HG03196 (cell line): Measurements from ENCODE around the gene MKRN1.
"Not testable (repeated sequence)": the region's sequence is repeated elsewhere in the genome, so short reads cannot be mapped to it uniquely, and the experiment has no call there.

Experiments used
- ATAC-seq: cut with Tn5 transposase; IDR thresholded peaks from one replicate; pipeline ENCODE4 v1.9.1; 2021; ENCODE audit not compliant: unreplicated experiment

Gene MKRN1, protein sequence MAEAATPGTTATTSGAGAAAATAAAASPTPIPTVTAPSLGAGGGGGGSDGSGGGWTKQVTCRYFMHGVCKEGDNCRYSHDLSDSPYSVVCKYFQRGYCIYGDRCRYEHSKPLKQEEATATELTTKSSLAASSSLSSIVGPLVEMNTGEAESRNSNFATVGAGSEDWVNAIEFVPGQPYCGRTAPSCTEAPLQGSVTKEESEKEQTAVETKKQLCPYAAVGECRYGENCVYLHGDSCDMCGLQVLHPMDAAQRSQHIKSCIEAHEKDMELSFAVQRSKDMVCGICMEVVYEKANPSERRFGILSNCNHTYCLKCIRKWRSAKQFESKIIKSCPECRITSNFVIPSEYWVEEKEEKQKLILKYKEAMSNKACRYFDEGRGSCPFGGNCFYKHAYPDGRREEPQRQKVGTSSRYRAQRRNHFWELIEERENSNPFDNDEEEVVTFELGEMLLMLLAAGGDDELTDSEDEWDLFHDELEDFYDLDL

DNA sequence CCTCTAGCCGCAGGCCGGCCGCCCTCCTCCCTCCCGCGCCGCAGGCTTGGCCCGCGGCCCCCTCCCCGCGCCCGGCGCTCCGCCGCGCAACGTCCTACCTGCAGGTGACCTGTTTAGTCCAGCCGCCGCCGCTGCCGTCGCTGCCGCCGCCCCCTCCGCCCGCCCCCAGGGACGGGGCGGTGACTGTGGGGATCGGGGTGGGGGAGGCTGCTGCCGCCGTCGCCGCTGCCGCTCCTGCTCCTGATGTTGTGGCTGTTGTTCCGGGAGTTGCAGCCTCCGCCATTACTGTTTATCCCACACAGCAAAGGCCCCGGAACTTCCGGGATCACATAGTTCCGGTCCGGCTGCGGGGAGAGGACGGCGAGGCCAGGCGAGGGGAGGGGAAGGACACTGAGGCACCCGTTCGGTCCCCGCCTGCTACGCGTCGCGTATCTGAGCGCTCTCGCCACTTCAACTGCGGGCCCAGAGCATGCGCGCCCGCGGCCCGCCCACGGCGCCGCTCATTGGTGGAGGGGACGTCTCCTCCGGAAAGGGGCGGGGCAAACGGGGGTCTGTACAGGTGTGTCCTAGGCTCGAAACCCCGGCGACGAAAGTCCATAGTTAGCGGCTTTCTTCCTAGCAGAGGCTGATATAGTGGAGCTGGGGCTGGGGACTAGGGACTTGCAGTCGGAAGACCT lies at the start of gene MKRN1:
Gene MKRN1 (minus strand): TSS at position 444 of the 677 bp plus-strand sequence. CDS start 161 bp downstream, at position 283.
- ATAC-seq, result peak; percentile 94

DNA sequence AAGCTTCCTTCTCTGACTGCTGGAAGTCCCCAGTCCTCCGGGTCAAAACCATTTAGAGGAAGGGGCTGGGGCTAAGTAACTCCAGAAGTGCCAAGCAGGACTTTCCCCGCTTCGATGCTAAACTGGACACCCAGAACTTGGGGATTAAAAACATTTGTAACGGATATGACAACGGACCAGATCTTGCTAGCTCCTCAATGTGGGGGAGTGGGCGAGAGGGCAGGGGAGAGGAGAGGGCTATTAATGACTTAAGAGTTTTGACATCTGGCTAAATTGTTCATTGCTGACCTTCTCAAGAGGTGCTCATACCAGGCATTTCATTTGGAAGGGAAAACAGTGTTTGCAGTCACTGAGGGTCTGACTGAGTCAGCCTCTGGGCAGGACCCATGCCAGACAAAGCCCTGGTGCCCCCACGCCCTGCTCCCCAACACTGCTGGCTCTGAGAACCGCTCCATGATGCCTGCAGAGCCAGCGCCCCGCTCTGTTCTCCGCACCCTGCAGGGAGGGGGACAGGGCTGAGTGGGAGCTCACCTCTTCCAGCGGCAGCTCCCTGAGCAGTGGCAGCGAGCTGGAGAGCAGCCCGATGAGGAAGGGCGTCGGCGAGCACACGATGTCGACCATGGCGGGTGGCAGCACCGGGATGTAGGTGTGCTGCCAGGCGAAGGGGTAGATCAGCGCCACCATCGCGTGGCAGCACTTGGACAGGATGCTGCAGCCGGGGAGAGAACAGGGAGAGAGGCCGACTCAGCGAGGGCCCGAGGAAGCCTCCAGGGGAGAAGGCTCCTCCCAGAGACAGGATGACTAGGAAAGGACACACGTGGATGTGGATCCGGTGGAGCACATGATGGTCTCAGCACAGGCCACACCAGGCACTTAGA lies 47.7 kb upstream of the MKRN1 start:
- ATAC-seq, result no peak

DNA sequence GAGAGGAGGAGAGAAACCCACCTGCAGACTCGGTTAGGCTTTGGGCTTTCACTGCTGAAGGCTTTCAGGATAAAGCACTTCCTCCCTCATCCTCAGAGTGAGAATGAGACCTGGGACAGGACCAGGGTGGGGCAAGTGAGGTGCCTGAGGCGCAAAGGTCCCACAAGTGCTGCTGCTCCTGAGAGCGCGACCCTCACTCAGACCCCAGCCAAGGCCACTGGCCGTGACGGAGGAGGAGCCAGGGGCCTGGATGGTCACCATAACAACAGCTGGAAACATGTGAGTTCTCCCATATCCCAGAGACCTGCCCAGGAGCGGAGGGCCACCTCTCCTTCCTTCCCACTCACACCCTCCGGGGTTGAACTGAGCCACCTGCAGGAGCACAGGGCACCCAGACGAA lies 46.9 kb upstream of the MKRN1 start:
- ATAC-seq, result no peak

DNA sequence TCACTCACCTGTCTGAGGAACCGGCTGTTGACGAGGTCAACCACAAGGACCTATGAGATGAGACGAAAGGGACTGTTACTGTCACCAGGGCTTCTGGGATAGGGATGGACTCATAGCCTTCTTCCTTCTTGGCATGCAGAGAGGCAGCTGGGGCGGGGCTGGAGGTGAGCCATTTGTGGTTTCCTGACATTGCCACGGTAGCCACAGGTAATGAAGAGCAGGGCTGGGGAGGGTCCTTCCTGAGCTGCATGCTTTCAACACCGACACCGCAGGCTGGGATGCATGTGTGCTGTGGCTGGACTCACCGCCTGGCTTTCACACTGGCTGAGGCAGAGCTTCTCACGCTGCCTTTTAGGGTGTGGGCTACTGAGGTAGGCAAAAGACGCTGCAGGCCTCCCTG lies 46.4 kb upstream of the MKRN1 start:
- ATAC-seq, result no peak

DNA sequence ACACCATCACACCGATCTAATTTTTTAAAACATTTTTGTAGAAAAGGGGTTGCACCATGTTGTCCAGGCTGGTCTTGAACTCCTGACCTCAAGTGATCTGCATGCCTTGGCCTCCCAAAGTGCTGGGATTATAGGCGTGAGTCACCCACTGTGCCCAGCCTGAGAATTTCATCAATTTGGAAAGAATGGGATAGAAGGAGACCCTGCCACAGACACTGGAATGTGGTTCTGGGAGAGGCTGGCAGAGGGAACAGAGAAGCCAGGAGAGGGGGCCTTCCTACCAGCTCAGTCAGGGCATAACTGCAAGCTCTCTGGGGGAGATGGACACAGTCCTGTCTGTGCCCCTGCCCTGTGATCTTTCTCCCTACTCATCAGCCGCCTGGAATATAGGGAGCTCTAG lies 42.1 kb upstream of the MKRN1 start:
- ATAC-seq, result no peak

DNA sequence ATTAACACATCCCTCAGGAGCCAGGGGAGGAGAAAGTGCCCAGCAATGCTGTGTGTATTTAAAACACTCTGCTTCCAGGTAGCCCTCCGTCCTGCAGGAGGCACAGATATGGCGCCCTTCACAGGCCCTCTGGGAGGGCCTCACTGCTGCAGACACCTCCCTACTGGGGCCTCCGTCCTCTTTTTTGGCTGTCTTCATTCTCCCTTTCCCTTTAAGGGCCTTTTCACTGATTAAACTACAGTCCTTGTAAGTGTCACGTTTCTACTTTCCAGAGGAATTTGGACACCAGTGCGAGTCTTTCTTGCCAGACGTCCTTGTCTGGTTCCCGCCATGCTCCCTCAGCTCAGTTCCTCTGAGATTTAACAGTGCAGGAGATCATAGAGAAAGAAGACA lies 39.7 kb upstream of the MKRN1 start:
- ATAC-seq, result no peak

DNA sequence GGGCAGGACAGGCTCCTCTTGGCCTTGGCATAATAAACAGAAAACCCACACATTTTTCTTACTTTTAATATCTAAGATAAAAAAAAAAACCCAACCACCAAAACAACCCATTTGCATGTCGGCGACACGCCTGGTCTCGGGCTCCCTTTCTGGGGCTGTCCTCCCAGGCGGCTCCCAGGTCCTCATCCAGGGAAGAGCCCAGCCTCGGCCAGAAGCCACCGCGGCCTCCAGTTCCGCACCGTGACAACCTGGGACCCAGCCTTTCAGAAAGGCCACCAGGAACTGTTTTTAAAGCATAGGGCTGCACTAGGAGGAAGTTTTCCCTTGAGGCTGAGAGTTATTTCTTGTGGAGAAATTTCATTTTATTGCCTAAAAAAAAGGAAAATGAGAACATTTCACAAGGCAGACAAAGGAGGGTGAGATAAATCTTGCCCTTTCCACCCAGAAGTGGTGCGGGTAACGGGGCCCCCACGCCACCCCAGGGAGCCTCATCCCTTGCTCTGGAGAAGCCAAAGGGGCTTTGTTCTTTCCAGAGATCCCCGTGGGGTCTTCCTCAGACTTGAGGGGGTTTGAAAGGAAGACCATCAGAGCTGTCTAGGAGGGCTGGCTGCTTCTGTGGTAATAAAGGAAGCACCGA lies 39.2 kb upstream of the MKRN1 start:
- no peak for ATAC-seq

DNA sequence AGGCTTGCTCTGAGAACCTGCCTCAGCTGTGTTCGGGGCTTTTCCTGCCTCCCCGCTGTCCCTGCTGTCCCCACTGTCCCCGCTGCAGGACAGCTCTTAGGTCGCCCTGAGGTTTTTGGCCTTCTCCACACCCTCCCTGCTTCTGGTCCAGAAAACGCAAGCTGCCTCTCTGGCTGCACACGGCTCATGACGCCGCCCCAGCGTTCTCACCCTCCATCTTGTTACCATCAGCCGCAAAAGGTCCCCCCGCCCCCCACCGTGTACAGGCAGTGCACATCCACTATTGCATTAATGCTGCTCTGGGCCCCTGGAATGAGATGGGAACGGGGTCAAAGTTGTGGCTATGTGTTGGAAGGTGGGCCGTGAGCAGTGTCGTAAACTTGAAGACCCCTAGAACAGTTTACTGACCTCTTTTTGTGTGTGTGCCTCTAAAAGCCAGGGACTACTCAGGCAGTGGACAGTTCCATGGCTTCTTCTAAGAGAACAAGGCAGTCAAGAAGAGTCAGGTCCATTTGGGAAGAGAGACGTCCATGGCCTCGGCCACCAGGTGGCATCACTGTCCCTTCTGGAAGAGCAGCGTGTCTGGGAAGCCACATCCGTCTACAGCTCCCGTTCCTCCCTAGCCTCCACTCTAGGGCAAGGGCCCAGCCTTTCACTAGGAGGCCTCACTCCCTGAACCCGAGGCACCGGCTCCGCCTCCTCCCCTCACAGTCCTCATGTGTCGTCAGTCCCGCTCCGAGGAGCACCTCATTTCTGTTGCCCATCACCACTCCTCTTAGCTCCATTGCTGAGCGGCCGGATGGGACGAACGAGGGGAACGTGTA lies 38.5 kb upstream of the MKRN1 start:
- ATAC-seq, result no peak

DNA sequence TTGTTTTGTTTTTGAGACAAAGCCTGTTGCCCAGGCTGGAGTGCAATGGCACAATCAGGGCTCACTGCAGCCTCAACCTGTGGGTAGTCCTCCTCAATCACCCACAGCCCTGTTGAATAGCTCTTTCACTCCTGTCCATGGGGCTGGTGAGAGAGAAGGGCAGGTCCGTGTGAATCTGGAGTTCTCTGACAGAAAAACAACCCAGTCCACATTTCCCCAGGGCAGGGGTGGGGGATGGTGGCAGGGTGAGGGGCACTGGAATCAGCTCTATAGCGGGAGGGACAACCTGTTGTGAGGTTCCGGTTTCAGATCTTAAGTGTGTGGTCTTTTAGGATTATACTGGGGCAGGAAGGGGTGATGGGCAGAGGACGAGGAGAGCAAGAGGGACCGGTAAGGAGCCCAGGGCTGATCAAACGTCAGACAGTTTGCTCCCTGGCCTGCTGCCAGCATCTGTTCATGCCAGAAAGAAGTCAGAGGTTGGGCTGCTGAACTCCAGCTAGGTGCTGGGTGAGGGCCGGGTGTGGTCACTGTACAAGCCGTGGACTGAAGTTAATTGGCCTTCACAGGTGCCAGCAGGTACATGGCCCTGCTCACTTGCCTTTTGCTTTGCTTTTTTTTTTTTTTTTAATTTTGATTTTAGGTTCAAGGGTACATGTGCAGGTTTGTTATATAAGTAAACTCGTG lies 33.2 kb upstream of the MKRN1 start:
- no peak for ATAC-seq

DNA sequence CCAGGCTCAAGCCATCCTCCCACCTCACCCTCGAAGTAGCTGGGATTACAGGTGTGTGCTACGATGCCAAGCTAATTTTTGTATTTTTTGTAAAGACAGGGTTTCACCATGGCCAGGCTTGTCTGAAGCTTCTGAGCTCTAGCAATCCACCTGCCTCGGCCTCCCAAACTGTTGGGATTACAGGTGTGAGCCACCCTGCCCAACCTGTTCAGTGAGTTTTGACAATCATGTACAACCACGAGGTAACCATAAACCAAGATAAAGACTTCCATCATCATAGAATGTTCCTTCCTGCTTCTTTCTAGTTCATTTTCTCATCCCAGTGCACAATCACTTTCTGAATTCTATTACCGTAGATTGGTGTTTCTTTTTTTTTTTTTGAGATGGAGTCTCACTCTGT lies 30.5 kb upstream of the MKRN1 start:
- ATAC-seq, result no peak

DNA sequence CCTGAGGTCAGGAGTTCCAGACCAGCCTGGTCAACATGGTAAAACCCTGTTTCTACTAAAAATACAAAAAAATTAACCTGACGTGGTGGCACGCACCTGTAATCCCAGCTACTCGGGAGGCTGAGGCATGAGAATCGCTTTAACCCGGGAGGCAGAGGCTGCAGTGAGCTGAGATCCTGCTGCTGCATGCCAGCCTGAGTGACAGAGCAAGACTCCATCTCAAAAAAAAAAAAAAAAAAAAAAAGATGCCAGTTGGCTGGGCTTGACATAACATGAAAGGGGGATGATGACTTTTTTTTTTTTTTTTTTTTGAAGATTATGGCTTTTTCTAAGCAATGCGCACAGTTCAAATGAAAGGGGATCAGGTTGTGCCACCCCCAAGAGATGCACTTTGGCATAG lies 28.3 kb upstream of the MKRN1 start:
- not testable (repeated sequence) for ATAC-seq

DNA sequence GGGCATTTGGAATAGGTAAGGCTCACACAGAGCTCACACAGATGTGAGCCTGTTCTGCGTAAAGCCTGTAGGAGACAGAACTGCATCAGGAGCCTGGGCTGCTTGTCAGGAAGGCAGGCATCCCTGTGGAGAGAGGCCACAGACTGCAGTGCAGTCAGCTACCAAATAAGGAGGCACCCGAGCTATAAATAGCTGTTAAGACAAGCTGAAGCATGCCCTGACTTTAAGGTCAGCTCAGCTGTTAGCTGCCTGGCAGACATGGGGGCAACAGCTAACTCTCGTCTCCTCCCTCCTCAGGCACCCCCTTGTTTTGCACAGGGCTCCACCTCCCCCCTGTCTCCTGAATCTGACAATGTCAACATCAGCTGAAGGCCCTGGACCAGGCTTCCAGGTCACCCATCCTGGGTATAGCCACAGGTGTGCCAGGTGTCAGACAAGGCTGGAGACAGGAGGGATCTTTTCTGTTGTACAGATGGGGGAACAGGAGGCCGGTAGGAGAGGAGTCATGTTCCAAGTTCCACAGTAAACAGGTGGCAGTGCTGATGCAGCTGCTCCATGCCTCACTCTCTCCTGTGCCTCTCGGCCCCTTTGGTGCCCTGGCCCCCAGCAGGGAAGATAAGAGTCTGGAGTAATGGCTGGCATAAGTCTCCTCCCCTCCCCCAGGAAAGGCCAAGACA lies 27.6 kb upstream of the MKRN1 start:
- ATAC-seq, result no peak

DNA sequence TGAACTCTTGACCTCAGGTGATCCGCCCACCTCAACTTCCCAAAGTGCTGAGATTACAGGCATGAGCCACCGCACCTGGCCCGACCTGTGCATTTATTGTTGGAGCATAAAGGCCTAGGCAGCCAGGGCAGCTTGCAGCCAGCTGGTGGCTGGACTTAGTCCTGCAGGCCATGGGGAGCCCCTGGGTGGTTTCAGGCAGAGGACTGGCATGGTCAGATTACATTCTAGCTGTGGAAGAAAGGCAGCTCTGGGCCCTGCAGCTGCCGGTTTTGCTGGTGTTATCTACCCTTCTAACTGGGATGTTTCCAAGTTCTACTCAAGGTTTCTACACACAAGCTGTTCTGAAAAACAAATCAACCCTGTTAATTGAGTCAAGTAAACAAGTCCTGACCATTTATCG lies 22.7 kb upstream of the MKRN1 start:
- ATAC-seq, result no peak

DNA sequence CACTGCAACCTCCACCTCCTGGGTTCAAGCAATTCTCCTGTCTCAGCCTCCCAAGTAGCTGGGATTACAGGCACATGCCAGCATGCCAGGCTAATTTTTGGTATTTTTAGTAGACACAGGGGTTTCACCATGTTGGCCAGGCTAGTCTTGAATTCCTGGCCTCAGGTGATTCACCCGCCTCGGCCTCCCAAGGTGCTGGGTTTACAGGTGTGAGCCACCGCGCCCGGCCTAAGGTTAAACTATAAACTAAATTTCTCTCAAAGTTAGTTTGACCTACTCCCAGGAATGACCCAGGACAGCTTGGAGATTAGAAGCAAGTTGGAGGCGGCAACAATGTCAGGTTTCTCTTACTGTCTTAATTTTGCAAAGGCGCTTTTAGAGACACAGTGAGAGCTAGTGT lies 18.5 kb upstream of the MKRN1 start:
- ATAC-seq, result not testable (repeated sequence)

DNA sequence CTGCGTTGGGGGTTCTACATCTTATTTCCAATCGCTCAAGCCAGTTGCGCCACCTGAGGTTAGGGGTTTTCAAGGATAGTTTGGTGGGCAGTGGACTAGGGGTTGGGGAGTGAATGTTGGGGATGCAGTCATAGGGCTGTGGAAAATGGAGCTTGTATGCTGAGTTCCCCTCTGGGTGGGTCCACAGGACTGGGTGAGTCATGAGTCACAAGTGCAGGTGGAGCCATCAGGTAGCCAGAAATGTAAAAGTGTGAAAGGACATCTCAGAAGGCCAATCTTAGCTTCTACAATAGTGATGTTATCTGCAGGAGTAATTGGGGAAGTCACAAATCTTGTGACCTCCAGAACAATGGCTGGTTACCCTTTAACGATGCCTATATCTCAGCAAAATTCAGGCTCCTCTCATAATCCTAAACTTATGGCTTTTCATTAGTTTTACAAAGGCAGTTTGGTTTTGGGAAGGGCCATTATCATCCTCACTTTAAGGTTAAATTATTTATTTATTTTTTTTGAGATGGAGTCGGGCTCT lies 18.0 kb upstream of the MKRN1 start:
- no peak for ATAC-seq

DNA sequence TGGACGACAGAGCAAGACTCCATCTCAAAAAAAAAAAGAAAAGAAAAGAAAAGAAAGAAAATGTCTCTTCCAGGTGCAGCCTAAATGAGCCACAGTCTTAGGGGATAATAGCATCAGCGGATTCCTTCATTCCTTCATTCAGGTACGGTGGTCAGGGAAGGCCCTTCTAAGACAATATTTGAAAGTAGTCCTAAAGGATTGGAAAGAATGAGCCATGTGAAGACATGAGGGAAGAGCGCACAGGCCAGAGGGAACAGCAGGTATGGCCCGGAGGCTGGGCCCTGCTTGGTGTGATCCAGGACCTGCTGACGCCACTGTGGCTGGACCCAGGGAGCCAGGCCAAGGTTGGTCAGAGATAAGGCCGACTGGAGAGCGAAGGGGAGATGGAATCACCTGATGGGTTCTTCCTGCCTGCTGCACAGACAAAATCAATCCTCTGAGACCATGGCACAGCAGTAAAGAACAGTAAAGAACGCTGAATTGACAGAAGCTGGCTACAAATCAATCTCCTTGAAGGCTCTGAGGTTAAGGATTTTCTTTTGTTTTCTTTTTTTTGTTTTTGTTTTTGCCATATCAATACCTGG lies 16.3 kb upstream of the MKRN1 start:
- no peak for ATAC-seq

DNA sequence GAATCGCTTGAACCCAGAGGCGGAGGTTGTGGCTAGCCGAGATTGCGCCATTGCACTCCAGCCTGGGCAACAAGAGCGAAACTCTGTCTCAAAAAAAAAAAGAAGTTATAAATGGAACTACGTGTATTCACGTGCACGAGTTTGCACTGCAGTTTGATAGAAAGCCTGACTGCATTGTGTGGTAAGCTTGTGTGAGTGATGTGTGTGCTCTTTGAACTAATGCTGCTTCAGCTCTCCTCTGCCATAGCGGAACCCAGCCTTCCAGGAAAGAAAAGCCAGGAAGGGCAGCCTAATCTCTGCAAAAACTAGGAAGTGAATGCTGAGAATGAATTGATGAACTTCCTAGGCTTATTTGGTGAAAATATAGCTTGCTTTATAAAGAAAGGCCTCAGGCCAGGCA lies 15.6 kb upstream of the MKRN1 start:
- no peak for ATAC-seq

DNA sequence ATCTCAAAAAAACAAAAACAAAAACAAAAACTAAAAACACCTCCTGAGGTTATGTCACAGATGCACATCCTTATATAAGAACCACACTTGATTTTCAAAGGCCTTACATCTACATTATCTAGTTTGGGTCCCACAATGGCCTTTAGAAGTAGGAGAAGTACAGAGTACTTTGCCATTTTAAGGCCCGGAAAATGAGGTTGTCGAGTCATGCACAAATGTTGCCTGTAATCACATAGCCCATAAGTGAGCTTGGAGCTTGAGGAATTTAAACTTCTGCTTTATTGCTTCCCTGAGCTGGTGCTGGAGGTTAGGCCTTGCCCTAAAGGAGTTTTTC lies 9.7 kb upstream of the MKRN1 start:
- ATAC-seq, result no peak
